ENCODE results near the gene TMC6. TPM values are rescaled to one million over a fixed set of nuclear protein-coding genes. Genes with fewer than 3 reads are reported as not detected.
A peak's percentile ranks its signal among the peaks of the same experiment; 100 is the strongest.

TMC6 gene
- total and polyA plus RNA-seq, 2 of the 13 experiments (the other 11 are each of a cell fraction or from before 2014, with no cell fraction given), result 48.4 to 99.1 TPM

DNA sequence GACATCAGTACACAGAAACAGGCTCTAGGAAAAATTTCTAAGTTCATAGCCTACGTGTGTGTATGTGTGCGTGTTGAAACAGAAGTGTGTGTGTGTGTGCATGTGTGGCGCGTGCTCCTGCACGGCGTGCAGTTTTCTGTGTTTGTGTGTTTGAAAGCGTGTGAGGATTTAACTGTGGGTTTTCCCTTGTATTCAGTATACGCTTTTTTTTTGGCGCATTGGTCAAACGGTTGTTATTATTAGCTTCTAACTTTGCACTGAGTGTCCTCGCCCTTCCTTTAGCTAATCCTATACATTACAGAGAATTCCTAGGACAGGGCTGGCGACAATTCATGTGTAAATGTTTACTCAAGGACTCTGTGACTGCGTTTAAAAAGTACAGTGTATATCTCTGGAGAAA is 23.0 kb downstream of the TMC6 start (continued):
- TF ChIP-seq, protein P1, sequence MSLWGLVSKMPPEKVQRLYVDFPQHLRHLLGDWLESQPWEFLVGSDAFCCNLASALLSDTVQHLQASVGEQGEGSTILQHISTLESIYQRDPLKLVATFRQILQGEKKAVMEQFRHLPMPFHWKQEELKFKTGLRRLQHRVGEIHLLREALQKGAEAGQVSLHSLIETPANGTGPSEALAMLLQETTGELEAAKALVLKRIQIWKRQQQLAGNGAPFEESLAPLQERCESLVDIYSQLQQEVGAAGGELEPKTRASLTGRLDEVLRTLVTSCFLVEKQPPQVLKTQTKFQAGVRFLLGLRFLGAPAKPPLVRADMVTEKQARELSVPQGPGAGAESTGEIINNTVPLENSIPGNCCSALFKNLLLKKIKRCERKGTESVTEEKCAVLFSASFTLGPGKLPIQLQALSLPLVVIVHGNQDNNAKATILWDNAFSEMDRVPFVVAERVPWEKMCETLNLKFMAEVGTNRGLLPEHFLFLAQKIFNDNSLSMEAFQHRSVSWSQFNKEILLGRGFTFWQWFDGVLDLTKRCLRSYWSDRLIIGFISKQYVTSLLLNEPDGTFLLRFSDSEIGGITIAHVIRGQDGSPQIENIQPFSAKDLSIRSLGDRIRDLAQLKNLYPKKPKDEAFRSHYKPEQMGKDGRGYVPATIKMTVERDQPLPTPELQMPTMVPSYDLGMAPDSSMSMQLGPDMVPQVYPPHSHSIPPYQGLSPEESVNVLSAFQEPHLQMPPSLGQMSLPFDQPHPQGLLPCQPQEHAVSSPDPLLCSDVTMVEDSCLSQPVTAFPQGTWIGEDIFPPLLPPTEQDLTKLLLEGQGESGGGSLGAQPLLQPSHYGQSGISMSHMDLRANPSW (CRISPR knock-in tag; IDR thresholded peaks at IDR 0.05; ENCODE audit: borderline replicate concordance), result no peak
- TF ChIP-seq NCOR1 (IDR thresholded peaks at IDR 0.05; ENCODE audit: borderline replicate concordance, low read length) (peak; percentile 27; the same call in 1 of the 2 replicates), NCOA5 (CRISPR knock-in tag; IDR thresholded peaks at IDR 0.05) (no peak), TAF15 (IDR thresholded peaks at IDR 0.05; ENCODE audit: low read depth, low read length, poor library complexity, severe bottlenecking) (no peak), SALL1 (CRISPR knock-in tag; IDR thresholded peaks at IDR 0.05) (peak; percentile 51; the same call in 1 of the 2 replicates), GFI1 (CRISPR knock-in tag; IDR thresholded peaks at IDR 0.05; ENCODE audit: borderline replicate concordance) (no peak), FOSL1 (CRISPR knock-in tag; IDR thresholded peaks at IDR 0.05; ENCODE audit: borderline replicate concordance) (no peak), ISL2 (CRISPR knock-in tag; IDR thresholded peaks at IDR 0.05) (no peak), ZNF615 (CRISPR knock-in tag; IDR thresholded peaks at IDR 0.05; ENCODE audit: borderline replicate concordance) (no peak; the same call in 1 of the 2 replicates), HOXA9 (CRISPR knock-in tag; IDR thresholded peaks at IDR 0.05; ENCODE audit: borderline replicate concordance) (no peak), ZNF441 (CRISPR knock-in tag; IDR thresholded peaks at IDR 0.05; ENCODE audit: borderline replicate concordance) (no peak), ZNF850 (CRISPR knock-in tag; conservative IDR thresholded peaks at IDR 0.05) (no peak), CBX2 (IDR thresholded peaks at IDR 0.05; ENCODE audit: low read depth, low read length) (no peak), CBX2 (CRISPR knock-in tag; IDR thresholded peaks at IDR 0.05; ENCODE audit: low read depth) (no peak), YEATS2 (CRISPR knock-in tag; IDR thresholded peaks at IDR 0.05; ENCODE audit: borderline replicate concordance) (no peak), GTF2F1 (IDR thresholded peaks at IDR 0.05; ENCODE audit: low read length) (no peak), THAP11 (CRISPR knock-in tag; IDR thresholded peaks at IDR 0.05) (no peak), AKAP8 (CRISPR knock-in tag; IDR thresholded peaks at IDR 0.05) (no peak), NONO (IDR thresholded peaks at IDR 0.05) (no peak), NONO (CRISPR knock-in tag; conservative IDR thresholded peaks at IDR 0.05) (no peak)
- TF ChIP-seq, protein P2, sequence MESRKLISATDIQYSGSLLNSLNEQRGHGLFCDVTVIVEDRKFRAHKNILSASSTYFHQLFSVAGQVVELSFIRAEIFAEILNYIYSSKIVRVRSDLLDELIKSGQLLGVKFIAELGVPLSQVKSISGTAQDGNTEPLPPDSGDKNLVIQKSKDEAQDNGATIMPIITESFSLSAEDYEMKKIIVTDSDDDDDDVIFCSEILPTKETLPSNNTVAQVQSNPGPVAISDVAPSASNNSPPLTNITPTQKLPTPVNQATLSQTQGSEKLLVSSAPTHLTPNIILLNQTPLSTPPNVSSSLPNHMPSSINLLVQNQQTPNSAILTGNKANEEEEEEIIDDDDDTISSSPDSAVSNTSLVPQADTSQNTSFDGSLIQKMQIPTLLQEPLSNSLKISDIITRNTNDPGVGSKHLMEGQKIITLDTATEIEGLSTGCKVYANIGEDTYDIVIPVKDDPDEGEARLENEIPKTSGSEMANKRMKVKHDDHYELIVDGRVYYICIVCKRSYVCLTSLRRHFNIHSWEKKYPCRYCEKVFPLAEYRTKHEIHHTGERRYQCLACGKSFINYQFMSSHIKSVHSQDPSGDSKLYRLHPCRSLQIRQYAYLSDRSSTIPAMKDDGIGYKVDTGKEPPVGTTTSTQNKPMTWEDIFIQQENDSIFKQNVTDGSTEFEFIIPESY (CRISPR knock-in tag; IDR thresholded peaks at IDR 0.05), result peak; percentile 53
- TF ChIP-seq, protein P3, sequence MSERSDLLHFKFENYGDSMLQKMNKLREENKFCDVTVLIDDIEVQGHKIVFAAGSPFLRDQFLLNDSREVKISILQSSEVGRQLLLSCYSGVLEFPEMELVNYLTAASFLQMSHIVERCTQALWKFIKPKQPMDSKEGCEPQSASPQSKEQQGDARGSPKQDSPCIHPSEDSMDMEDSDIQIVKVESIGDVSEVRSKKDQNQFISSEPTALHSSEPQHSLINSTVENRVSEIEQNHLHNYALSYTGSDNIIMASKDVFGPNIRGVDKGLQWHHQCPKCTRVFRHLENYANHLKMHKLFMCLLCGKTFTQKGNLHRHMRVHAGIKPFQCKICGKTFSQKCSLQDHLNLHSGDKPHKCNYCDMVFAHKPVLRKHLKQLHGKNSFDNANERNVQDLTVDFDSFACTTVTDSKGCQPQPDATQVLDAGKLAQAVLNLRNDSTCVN (CRISPR knock-in tag; IDR thresholded peaks at IDR 0.05; ENCODE audit: borderline replicate concordance), result no peak
- TF ChIP-seq, protein P4, sequence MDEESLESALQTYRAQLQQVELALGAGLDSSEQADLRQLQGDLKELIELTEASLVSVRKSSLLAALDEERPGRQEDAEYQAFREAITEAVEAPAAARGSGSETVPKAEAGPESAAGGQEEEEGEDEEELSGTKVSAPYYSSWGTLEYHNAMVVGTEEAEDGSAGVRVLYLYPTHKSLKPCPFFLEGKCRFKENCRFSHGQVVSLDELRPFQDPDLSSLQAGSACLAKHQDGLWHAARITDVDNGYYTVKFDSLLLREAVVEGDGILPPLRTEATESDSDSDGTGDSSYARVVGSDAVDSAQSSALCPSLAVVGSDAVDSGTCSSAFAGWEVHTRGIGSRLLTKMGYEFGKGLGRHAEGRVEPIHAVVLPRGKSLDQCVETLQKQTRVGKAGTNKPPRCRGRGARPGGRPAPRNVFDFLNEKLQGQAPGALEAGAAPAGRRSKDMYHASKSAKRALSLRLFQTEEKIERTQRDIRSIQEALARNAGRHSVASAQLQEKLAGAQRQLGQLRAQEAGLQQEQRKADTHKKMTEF (CRISPR knock-in tag; IDR thresholded peaks at IDR 0.05), result no peak
- TF ChIP-seq, protein P5, sequence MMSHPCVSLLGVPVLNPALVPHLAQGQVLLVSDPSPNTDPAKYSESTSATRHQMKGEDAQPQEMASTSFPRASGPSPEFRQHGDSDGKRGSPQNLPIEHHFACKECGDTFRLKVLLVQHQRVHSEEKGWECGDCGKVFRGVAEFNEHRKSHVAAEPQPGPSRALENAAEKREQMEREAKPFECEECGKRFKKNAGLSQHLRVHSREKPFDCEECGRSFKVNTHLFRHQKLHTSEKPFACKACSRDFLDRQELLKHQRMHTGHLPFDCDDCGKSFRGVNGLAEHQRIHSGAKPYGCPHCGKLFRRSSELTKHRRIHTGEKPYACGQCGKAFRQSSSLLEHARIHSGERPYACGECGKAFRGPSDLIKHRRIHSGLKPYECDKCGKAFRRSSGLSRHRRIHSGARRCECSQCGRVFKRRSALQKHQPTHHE (CRISPR knock-in tag; IDR thresholded peaks at IDR 0.05; ENCODE audit: borderline replicate concordance), result no peak

All from HepG2 (cell line).